HG02678 (cell line): ENCODE measurements around the gene SMARCD3.

ENCODE experiments used
- ATAC-seq: cut with Tn5 transposase; IDR thresholded peaks from one replicate; pipeline ENCODE4 v1.9.1; 2021; ENCODE audit warnings: mild to moderate bottlenecking, moderate library complexity; ENCODE audit not compliant: unreplicated experiment

The SMARCD3 gene

DNA sequence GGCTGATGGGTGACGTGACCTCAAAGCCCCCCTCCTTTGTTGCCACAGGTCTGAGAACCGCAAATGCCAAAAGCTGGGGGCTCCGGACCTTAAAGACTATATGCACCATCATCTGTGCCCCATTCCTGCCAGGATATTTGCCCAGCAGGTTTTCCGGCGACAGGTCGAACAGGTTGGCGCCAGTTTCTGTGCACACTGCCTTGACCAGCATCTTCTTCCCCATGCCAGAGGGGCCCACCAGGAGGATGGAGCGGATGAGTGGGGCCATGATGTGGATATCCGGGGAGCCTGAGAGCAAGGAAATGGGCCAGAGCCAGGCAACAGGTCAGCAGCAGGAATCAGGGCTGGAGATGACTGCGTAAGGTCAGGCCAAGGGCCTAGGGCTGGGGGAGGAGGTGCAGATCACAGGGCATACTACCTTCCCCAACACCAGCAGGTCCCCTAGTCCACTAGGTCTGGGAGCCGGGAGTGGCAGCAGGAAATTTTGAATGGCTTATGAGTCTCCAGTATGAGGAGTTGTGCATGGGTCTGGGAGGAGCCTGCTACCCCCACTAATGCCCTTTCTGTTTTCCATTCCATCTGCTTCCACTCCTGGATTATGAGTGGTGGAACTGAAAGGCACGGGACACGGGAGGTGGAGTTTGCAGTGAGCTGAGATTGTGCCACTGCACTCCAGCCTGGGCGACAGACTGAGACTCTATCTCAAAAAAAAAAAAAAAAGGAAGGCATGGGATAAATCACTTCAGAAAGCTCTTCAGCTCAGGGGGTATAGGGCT lies 55.1 kb downstream of the SMARCD3 start:
- ATAC-seq, result no peak

GRCh38 chr7:151192002-151192539 lies 56.4 kb downstream of the SMARCD3 start:
- no peak for ATAC-seq

GRCh38 chr7:151191544-151191943 lies 57.0 kb downstream of the SMARCD3 start:
- no peak for ATAC-seq

- ATAC-seq, result no peak
Measured at GRCh38 chr7:151189038-151189437, 59.5 kb downstream of the SMARCD3 start.
